ENCODE results near the gene GLO1. TPM values are rescaled to one million over a fixed set of nuclear protein-coding genes. Genes with fewer than 3 reads are reported as not detected.

The GLO1 gene
- total RNA-seq = 10 to 100 TPM; 88.8 to 90.7 TPM

- ATAC-seq (ENCODE audit: low read depth) (peak; percentile 100), DNase-seq (peak; percentile 92)
- Mint-ChIP-seq H3K27me3 (peaks cover 20% of the 10 kb centered on the region), H3K4me1 (peaks cover 37% of the 10 kb centered on the region), H3K27ac (peak within 1 kb of the TSS; percentile 92), H3K9me3 (peaks cover 14% of the 10 kb centered on the region), H3K4me3 (peak within 1 kb of the TSS; percentile 97), H3K36me3 (peaks cover 43% of the 10 kb centered on the region)
- POLR2A ChIA-PET = interaction anchor here (0.6 to 4.3 kb wide), 13 partner anchors 10 to 1938 kb away, joined by 3 to 53 read pairs (median 3); partner anchors contain the start of genes CMTR1, DNAH8 and MDGA1
Measured at GRCh38 chr6:38702558-38703397, at the start of gene GLO1. Gene GLO1 (minus strand): TSS chr6:38703145. CDS start chr6:38703054, 91 bp downstream.

DNA sequence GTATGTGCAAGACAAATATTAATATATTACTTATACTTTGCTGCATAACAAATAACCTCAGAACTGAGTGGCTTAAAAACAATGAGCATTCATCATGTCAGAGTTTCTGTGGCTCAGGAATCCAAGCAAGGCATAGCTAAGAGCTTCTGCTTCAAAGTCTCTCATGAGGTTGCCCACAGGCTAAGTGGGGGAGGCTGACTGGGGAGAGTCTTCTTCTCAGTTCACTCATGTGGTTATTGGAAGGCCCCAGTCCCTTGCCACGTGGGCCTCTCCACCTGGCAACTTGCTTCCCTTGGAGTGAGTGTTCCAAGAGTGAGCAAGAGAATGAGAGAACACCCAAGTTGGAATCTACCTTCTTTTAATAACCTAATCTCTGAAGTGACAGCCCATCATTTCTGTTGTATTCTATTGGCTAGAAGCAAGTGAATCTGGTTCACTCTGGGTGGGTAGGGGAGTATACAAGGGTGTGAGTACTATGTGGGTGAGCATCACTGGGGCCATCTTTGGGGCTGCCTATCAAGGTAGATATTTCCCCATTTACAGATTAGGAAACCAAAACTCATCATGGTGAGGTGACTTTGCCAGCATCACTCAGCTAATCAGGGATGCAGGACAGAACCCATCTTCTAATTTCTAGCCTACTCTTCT is 48.1 kb upstream of the GLO1 start:
- no peak overlapping the region for H3K27ac Mint-ChIP-seq
- no peak overlapping the region for H3K4me3 Mint-ChIP-seq
- H3K9me3 Mint-ChIP-seq = no peaks in the 10 kb centered on the region

DNA sequence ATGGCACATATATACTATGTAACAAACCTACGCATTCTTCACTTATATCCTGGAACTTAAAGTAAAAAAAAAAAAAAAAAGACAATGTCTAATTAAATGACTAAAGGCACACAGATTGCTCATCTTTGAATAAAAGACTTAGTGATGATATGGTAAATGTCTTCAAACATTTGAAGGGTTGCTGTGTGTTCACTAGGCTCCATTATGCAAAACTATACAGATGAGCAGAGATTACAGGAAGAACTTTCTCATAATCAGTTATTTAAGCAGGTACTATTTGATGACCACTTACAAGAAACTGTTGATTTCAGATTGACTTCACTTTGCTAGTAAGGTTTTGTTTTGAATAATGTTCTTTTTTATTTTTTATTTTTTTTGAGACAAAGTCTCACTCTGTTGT is 46.5 kb upstream of the GLO1 start:
- ATAC-seq (ENCODE audit: low read depth) = no peak
- no peak for DNase-seq
- Mint-ChIP-seq H3K27ac (no peak overlapping the region), H3K4me1 (peaks cover 2% of the 10 kb centered on the region), H3K36me3 (no peaks in the 10 kb centered on the region), H3K4me3 (no peak overlapping the region), H3K27me3 (peaks cover 29% of the 10 kb centered on the region), H3K9me3 (no peaks in the 10 kb centered on the region)
- POLR2A ChIA-PET = no interaction called here

More for the DNA sequence above, 48.1 kb upstream of the GLO1 start:
- peaks cover 19% of the 10 kb centered on the region for H3K27me3 Mint-ChIP-seq
- H3K36me3 Mint-ChIP-seq = no peaks in the 10 kb centered on the region
- ATAC-seq (ENCODE audit: low read depth) (no peak), DNase-seq (no peak)
- peaks cover 2% of the 10 kb centered on the region for H3K4me1 Mint-ChIP-seq
- POLR2A ChIA-PET = no interaction called here

DNA sequence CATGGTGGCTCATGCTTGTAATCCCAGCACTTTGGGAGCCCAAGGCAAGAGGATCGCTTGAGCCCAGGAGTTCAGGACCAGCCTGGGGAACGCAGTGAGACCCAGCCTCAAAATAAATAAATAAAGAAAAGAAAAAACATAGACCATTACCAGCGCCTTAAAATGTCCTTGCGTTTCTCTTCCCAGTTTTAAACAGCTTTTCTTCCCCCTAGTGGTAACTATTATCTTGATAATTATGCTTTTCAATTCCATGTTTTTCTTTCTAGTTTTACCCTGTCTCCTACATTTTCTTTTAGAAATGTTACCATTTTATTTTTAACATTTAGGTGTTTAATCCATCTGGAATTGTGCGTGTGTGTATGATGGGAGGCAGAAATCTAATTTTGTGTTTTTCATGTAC is 36.6 kb upstream of the GLO1 start:
- Mint-ChIP-seq H3K9me3 (peaks cover 1% of the 10 kb centered on the region), H3K27me3 (peaks cover 83% of the 10 kb centered on the region)

GRCh38 chr6:38738261-38738660 is 35.3 kb upstream of the GLO1 start:
- no peak for ATAC-seq (ENCODE audit: low read depth)
- Mint-ChIP-seq H3K27me3 (peaks cover 80% of the 10 kb centered on the region), H3K36me3 (peaks cover 2% of the 10 kb centered on the region), H3K27ac (no peak overlapping the region), H3K4me3 (no peak overlapping the region), H3K9me3 (peaks cover 1% of the 10 kb centered on the region), H3K4me1 (peaks cover 4% of the 10 kb centered on the region)
- POLR2A ChIA-PET = no interaction called here
- DNase-seq = no peak

More for the DNA sequence above, 36.6 kb upstream of the GLO1 start:
- H3K36me3 Mint-ChIP-seq = no peaks in the 10 kb centered on the region
- peaks cover 4% of the 10 kb centered on the region for H3K4me1 Mint-ChIP-seq
- H3K4me3 Mint-ChIP-seq = no peak overlapping the region
- ATAC-seq (ENCODE audit: low read depth) = no peak
- no peak for DNase-seq
- POLR2A ChIA-PET = no interaction called here
- H3K27ac Mint-ChIP-seq = no peak overlapping the region

- H3K9me3 Mint-ChIP-seq = peaks cover 3% of the 10 kb centered on the region
- no peak overlapping the region for H3K27ac Mint-ChIP-seq
- ATAC-seq (ENCODE audit: low read depth) (no peak), DNase-seq (no peak)
- no peak overlapping the region for H3K4me3 Mint-ChIP-seq
- peaks cover 72% of the 10 kb centered on the region for H3K27me3 Mint-ChIP-seq
- POLR2A ChIA-PET = no interaction called here
- H3K4me1 Mint-ChIP-seq = peaks cover 4% of the 10 kb centered on the region
- H3K36me3 Mint-ChIP-seq = peaks cover 3% of the 10 kb centered on the region
Measured at GRCh38 chr6:38736951-38737350, 34.0 kb upstream of the GLO1 start.

DNA sequence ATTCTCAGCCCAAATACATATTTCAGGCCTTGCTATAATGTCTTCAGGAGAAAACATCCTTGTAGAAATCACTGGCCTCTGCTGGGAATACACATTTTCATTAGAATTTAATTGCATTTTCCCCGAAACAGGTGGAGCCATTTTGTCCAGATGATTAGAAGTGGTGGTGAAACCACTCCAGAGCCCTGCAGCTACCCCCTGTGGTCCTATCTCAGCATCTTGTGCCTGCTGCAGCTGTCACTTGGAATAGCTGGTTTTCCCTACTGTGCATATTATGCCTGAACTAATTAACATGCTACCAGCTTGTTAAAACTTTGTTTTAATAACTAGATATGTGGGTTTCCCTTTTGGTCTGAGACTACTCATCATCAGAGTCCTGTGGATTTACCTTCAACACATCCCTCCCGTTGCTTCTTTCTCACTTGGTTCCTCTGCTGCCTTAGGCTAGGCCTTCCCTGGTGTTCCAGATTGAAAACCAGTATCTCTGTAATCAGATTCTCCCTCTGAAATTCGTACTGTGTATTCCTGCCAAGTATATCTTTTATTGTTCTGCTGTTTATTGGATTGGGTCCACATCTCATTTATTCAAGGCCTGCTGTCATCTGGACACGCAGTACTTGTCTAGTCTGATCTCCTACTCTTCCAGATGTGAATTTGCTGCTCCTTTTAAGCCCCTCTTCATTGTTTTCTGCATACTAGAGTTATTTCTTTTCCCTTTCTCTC is 27.4 kb upstream of the GLO1 start:
- no peak for DNase-seq
- Mint-ChIP-seq H3K9me3 (peaks cover 3% of the 10 kb centered on the region), H3K36me3 (peaks cover 11% of the 10 kb centered on the region), H3K27me3 (peaks cover 18% of the 10 kb centered on the region), H3K27ac (no peak overlapping the region), H3K4me1 (peaks cover 17% of the 10 kb centered on the region), H3K4me3 (no peak overlapping the region)
- POLR2A ChIA-PET = no interaction called here
- ATAC-seq (ENCODE audit: low read depth) = no peak

- no peak for DNase-seq
- Mint-ChIP-seq H3K27ac (no peak overlapping the region), H3K36me3 (peaks cover 8% of the 10 kb centered on the region), H3K27me3 (peaks cover 7% of the 10 kb centered on the region), H3K4me1 (peaks cover 18% of the 10 kb centered on the region), H3K9me3 (peaks cover 5% of the 10 kb centered on the region), H3K4me3 (no peak overlapping the region)
- POLR2A ChIA-PET = no interaction called here
- no peak for ATAC-seq (ENCODE audit: low read depth)
Measured at GRCh38 chr6:38728203-38728602, 25.3 kb upstream of the GLO1 start.

DNA sequence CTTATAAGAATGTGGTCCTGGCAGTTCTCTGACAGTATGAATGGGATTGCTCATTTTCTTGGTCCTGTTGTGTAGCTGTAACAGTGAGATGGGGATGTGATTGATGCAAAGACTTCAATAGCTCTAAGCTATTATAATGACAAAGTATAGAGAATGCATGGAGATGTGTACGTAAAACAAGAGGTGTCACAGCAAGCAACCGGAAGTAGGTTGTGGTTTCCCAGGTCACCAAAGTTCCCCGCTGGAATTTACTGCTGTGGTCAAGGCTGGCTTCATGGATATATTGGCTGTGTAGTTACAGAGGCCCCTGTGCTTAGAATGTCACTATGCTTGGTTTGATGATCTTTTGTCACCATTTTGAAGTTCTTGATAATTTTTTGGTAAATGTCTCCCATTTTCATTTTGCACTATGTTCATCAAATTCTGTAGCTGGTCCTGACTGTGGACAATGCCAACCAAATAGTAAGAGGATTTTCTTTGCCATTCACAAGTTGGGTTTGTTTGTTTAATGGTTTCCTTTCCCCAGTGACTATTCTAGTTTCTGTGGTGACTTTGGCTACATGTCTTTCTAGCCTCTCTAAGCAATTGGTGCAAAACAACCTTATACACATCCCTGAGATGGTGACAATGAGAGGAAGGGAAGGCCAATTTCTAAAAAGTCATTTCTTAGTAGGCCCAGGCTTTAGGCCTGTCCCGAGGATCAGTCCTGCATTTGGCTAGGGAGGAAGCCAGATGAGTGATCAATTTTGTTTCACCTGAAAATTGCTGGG is 22.7 kb upstream of the GLO1 start:
- H3K4me1 Mint-ChIP-seq = peaks cover 20% of the 10 kb centered on the region
- peak overlapping the region; percentile 17 for H3K4me3 Mint-ChIP-seq
- DNase-seq = no peak
- H3K36me3 Mint-ChIP-seq = peaks cover 10% of the 10 kb centered on the region
- POLR2A ChIA-PET = interaction anchor here (0.8 to 2.3 kb wide), 2 partner anchors 12 to 22 kb away, joined by 4 to 11 read pairs; no protein-coding TSS in a partner anchor
- ATAC-seq (ENCODE audit: low read depth) = peak; percentile 82
- H3K27me3 Mint-ChIP-seq = peaks cover 9% of the 10 kb centered on the region
- peak overlapping the region; percentile 67 for H3K27ac Mint-ChIP-seq
- H3K9me3 Mint-ChIP-seq = peaks cover 3% of the 10 kb centered on the region

DNA sequence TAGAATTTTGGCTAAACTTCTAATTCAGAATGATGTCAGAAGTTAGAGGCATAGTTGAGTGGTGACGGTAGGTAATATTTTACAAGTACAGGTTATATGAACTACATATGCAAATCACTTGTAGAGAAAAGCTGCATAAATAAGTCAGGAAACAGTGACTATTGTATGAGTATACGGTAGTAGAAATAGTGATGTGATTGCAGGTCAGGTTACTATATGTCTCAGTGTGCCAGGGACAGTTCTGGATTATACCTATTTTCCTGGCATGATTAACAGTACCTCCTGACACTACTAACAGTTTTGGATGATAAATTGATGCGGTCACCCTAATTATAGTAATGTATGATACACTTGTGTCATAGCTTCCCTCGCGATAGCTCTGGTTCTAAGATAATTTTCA is 21.4 kb upstream of the GLO1 start:
- ATAC-seq (ENCODE audit: low read depth) = no peak
- Mint-ChIP-seq H3K36me3 (peaks cover 13% of the 10 kb centered on the region), H3K27ac (no peak overlapping the region)

GRCh38 chr6:38723783-38724182 is 20.8 kb upstream of the GLO1 start:
- H3K4me3 Mint-ChIP-seq = no peak overlapping the region
- no peak for ATAC-seq (ENCODE audit: low read depth)
- peaks cover 3% of the 10 kb centered on the region for H3K9me3 Mint-ChIP-seq
- peaks cover 20% of the 10 kb centered on the region for H3K4me1 Mint-ChIP-seq
- peaks cover 13% of the 10 kb centered on the region for H3K36me3 Mint-ChIP-seq
- peak overlapping the region; percentile 30 for H3K27ac Mint-ChIP-seq
- no peak for DNase-seq
- POLR2A ChIA-PET = interaction anchor here (2.3 kb wide), 1 partner anchor 10 kb away, joined by 11 read pairs; no protein-coding TSS in a partner anchor
- peaks cover 19% of the 10 kb centered on the region for H3K27me3 Mint-ChIP-seq

More for the DNA sequence above, 21.4 kb upstream of the GLO1 start:
- Mint-ChIP-seq H3K9me3 (peaks cover 3% of the 10 kb centered on the region), H3K4me1 (peaks cover 20% of the 10 kb centered on the region), H3K4me3 (no peak overlapping the region), H3K27me3 (peaks cover 14% of the 10 kb centered on the region)
- DNase-seq = no peak
- POLR2A ChIA-PET = interaction anchor here (2.3 kb wide), 1 partner anchor 11 kb away, joined by 11 read pairs; no protein-coding TSS in a partner anchor

- no peak overlapping the region for H3K4me3 Mint-ChIP-seq
- POLR2A ChIA-PET = interaction anchor here (0.7 kb wide), 1 partner anchor 20 kb away, joined by 3 read pairs; the partner anchor contains the start of gene GLO1
- H3K27me3 Mint-ChIP-seq = peaks cover 21% of the 10 kb centered on the region
- ATAC-seq (ENCODE audit: low read depth) (no peak), DNase-seq (no peak)
- H3K9me3 Mint-ChIP-seq = peaks cover 3% of the 10 kb centered on the region
- peaks cover 20% of the 10 kb centered on the region for H3K4me1 Mint-ChIP-seq
- H3K36me3 Mint-ChIP-seq = peaks cover 11% of the 10 kb centered on the region
- no peak overlapping the region for H3K27ac Mint-ChIP-seq
Measured at GRCh38 chr6:38722727-38723334, 19.9 kb upstream of the GLO1 start.
